Right lung (tissue), 5 donors: ENCODE results near the gene SNX17. TPM values are rescaled to one million over a fixed set of nuclear protein-coding genes. Genes with fewer than 3 reads are reported as not detected.
"Not testable (repeated sequence)": the region's sequence is repeated elsewhere in the genome, so short reads cannot be mapped to it uniquely, and the experiment has no call there.

Experiments used
- DNase-seq, 2 donors: peaks; one replicate each; pipeline ENCODE4 v3.0.0-alpha.2; 2013
- polyA plus RNA-seq, 5 donors: library from polyadenylated mRNA; unstranded; fragments of 120-200 nt; gene quantifications; one replicate each; pipeline versions ENCODE4 v1.2.1 to v1.2.3, GENCODE V29; 2013; ENCODE audit warnings: inconsistent platforms in 1 of 5, low replicate concordance in 1 of 5; ENCODE audit not compliant: insufficient read length in 5 of 5, insufficient read depth in 1 of 5

SNX17 gene
- polyA plus RNA-seq, 5 donors, result 83.8 to 120 (median 99.2) TPM

DNA sequence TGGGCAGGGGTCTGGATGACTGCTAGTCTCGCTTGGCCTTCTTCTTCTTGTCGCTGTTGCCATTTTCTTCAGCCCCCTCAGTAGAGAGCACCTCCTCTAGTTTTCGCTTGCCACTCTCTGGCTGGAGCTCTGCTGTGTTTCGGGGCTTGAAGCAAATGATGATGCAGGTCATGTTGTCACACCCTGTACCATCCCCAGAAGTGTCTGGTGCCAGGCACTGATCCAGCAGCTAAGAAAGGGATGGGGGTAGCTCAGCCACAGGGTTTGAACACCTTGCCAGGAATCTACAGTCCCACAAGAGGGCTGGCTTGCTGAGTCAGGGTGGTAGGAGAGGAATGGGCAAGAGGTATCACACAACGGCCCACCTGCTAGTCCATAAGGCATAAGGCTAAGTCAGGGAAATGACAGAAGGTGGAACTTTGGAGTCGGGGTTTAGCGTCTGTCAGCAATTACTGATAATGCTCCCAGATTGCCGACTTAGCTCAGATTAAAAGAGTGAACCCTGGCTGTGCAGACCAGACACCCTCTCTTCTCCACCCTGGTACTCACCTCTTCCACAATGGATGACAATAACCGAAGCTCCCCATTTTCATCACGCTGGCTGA, 11.3 kb downstream of the SNX17 start:
- DNase-seq, result no peak

- no peak for DNase-seq
These were observed 20.6 kb downstream of the SNX17 start for GRCh38 chr2:27390822-27391679.

GRCh38 chr2:27393225-27393624, 22.8 kb downstream of the SNX17 start:
- DNase-seq, result no peak

DNA sequence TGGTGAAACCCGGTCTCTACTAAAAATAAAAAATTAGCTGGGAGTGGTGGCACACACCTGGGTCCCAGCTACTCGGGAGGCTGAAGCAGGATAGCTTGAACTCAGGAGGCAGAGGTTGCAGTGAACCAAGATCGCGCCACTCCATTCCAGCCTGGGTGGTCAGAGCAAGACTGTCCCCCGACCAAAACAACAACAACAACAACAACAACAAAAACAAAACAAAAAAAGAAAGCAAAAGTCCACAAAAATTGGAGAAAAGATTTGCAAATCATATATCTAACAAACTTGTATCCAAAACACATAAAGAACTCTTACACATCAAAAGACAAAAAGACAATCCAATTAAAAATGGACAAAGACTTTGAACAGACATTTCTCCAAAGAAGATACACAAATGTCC, 28.5 kb downstream of the SNX17 start:
- DNase-seq, result no peak

DNA sequence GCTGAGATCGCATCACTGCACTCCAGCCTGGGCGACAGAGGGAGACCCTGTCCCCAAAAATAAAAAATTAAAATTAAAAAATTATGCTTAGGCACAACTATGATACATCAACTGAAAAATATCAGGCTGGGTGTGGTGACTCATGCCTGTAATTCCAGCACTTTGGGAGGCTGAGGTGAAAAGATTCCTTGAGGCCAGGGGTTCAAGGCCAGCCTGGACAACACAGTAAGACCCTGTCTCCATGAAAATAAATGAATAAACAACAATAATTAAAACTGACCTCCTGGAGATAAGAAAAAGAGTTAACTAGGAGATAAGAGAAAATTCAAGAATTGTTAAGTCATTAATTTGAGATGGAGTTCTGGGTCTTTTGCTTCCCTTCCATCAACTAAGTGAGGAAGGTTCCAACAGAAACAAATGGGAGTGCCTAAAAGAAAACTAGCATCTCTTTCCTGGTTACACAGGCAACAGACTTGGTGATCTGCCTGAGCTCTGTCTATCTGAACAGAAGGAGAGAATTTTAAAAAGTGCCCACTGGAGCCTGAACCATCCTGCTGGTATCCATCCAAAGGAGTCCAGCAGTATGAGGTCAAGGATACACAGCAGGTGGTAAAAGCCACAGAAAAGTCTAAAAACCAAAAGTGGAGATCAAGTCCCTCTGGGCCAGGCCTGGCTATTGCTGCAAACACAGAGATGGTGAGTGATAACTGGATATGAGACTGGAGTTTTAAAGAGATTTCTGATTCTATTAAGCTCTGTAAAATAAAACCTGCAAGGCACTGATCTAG, 30.1 kb downstream of the SNX17 start:
- DNase-seq, result no peak

GRCh38 chr2:27407798-27408491, 37.5 kb downstream of the SNX17 start:
- peak in 1 of 2 donors; percentile 23 for DNase-seq

DNA sequence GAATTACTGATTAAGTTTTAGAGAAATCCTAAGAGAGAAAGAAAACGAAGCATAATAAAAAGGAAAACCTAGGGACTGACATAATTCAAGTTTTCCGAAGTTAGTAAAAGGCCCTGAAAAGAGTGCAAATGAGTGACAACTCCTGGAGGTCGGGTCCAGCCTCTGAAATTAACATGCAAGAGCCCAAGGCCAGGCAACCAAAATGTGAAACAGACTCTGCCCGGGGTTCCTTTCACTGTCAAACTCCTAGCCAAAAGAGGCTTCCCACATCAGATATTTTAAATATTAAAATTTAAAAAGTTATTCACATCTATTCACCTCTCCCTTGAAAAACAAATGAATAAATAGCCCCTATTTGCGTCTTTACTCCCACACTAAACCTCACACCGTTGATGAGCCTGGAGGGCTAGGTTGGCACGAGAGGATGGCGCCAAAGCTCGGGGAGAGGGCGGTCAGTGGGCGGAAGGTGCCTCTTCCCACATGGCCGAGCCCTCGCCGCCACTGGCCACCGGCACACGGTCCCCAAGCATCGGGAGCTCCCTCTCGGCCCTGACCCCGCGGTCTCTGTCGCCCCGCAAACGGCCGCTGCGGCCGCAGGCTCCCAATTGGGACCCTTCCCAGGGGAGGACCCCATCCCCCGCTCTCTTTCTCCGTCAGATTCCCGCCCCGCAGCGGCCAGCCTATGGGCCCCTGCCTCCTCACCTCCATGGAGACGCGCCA, 38.3 kb downstream of the SNX17 start:
- DNase-seq, result no peak

- DNase-seq, result peak; percentile 91
These were observed 39.1 kb downstream of the SNX17 start, which contains the start of gene PPM1G for GRCh38 chr2:27409321-27410073. Gene PPM1G (minus strand): TSS chr2:27409591. CDS start chr2:27409422, 169 bp downstream.

- no peak for DNase-seq
These were observed 42.2 kb downstream of the SNX17 start for GRCh38 chr2:27412419-27413152.

- DNase-seq, result no peak
These were observed 45.7 kb downstream of the SNX17 start for GRCh38 chr2:27416151-27416550.

GRCh38 chr2:27420996-27421395, 50.6 kb downstream of the SNX17 start:
- DNase-seq, result no peak

DNA sequence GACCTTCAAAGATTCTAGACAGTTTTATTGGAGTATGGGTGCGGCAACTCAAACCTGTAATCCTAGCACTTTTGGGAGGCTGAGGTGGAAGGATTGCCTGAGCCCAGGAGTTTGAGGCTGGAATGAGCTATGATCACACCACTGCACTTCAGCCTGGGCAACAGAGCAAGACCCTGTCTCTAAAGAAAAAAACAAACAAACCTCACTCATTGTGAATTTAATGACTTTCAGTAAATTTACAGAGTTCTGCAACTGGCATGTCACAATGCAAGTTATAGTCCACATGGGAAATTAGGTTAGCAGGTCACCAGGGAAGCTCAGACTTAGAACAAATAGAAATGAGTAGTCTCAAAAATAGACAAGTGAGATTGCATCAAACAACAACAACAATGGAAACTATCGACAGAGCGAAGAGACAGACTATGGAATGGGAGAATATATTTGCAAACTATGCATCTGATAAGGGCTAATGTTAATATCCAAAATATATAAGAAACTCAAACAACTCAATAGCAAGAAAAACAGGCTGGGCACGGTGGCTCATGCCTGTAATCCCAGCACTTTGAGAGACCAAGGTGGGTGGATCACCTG, 51.3 kb downstream of the SNX17 start:
- DNase-seq, result no peak

- DNase-seq, result no peak
These were observed 52.5 kb downstream of the SNX17 start for GRCh38 chr2:27422958-27423357.

- DNase-seq, result not testable (repeated sequence)
These were observed 54.6 kb downstream of the SNX17 start for GRCh38 chr2:27425039-27425438.

Other genes starting within 250 kb of the SNX17 start
- 1 to 10 TPM in 3 of 5 donors, under 1 TPM in 2; 0.61 to 2.2 (median 1.0) TPM for gene ABHD1, start 246.8 kb upstream of the SNX17 start, polyA plus RNA-seq
- gene PREB, start 236.0 kb upstream of the SNX17 start, polyA plus RNA-seq, result 10 to 100 TPM; 32.5 to 43.8 (median 40.0) TPM
- gene PRR30, start 231.2 kb upstream of the SNX17 start, polyA plus RNA-seq, result not detected
- under 1 TPM; 0.06 to 0.15 (median 0.12) TPM for gene TCF23, start 221.6 kb upstream of the SNX17 start, polyA plus RNA-seq
- gene ATRAID, start 158.6 kb upstream of the SNX17 start, polyA plus RNA-seq, result 100 to 1,000 TPM; 125 to 154 (median 136) TPM
- 10 to 100 TPM; 24.7 to 38.8 (median 28.7) TPM for gene SLC5A6, start 158.3 kb upstream of the SNX17 start, polyA plus RNA-seq
- gene CAD, start 153.2 kb upstream of the SNX17 start, polyA plus RNA-seq, result 10 to 100 TPM; 31.5 to 53.7 (median 35.7) TPM
- under 1 TPM; 0.24 to 0.61 (median 0.51) TPM for gene SLC30A3, start 107.6 kb upstream of the SNX17 start, polyA plus RNA-seq
- under 1 TPM in 4 of 5 donors, not detected in 1; 0.14 to 0.53 (median 0.30) TPM for gene DNAJC5G, start 95.2 kb upstream of the SNX17 start, polyA plus RNA-seq
- gene TRIM54, start 88.2 kb upstream of the SNX17 start, polyA plus RNA-seq, result 1 to 10 TPM in 1 of 5 donors, under 1 TPM in 1, not detected in 3; 0.13 to 4.3 TPM
- gene UCN, start 62.2 kb upstream of the SNX17 start, polyA plus RNA-seq, result 1 to 10 TPM; 1.1 to 3.4 (median 1.9) TPM
- gene MPV17, start 47.5 kb upstream of the SNX17 start, polyA plus RNA-seq, result 100 to 1,000 TPM in 1 of 5 donors, 10 to 100 TPM in 4; 80.7 to 114 (median 92.8) TPM
- gene GTF3C2, start 13.9 kb upstream of the SNX17 start, polyA plus RNA-seq, result 10 to 100 TPM; 55.7 to 65.1 (median 61.3) TPM
- gene EIF2B4, start 278 bp upstream of the SNX17 start, polyA plus RNA-seq, result 10 to 100 TPM; 50.6 to 61.7 (median 55.9) TPM
- 10 to 100 TPM; 12.4 to 23.3 (median 14.5) TPM for gene ZNF513, start 10.1 kb downstream of the SNX17 start, polyA plus RNA-seq
- gene PPM1G, start 39.0 kb downstream of the SNX17 start, polyA plus RNA-seq, result 10 to 100 TPM; 69.0 to 87.8 (median 82.8) TPM
- 100 to 1,000 TPM; 125 to 139 (median 135) TPM for gene NRBP1, start 58.0 kb downstream of the SNX17 start, polyA plus RNA-seq
- 10 to 100 TPM; 12.0 to 17.1 (median 12.9) TPM for gene KRTCAP3, start 71.8 kb downstream of the SNX17 start, polyA plus RNA-seq
- 10 to 100 TPM; 41.1 to 52.5 (median 49.4) TPM for gene IFT172, start 119.1 kb downstream of the SNX17 start, polyA plus RNA-seq
- 10 to 100 TPM; 13.4 to 17.1 (median 14.2) TPM for gene FNDC4, start 124.6 kb downstream of the SNX17 start, polyA plus RNA-seq
- 1 to 10 TPM in 3 of 5 donors, under 1 TPM in 2; 0.55 to 2.3 (median 1.2) TPM for gene GCKR, start 126.2 kb downstream of the SNX17 start, polyA plus RNA-seq
- gene ZNF512, start 212.4 kb downstream of the SNX17 start, polyA plus RNA-seq, result 10 to 100 TPM; 61.9 to 89.3 (median 87.2) TPM